ENCODE data around the gene MXRA8.

MXRA8 gene

DNA sequence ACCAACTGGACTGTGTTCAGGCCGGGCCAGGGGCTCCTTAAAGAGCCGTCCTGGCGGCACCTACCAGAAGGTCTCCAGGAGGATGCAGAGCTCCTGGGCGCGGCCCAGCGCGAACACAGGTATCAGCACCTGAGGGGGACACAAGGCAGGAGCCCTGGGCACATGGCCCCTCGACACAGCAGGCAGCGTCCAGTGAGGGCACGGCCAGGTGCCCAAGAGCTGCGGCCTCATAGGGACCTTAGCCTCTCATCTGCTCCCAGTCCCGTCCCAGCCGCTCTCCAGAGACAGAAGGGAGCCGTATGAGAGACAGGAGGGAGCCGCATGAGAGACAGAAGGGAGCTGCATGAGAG lies 44.1 kb downstream of the MXRA8 start:
- H2AFZ ChIP-seq (ENCODE audit: low read length): no peak overlapping the region
- H3K4me1 ChIP-seq (ENCODE audit: low read length): no peaks in the 10 kb centered on the region; the same call in 1 of the 2 replicates
- no peaks in the 10 kb centered on the region for H4K20me1 ChIP-seq (ENCODE audit: insufficient read depth, low read length)
- H3K9me2 ChIP-seq (replicated peaks; ENCODE audit: insufficient read depth, low read length): no peaks in the 10 kb centered on the region
- no peak overlapping the region for H3K27ac ChIP-seq (ENCODE audit: low read length)
- H3K4me2 ChIP-seq (ENCODE audit: low read depth, low read length): no peak overlapping the region
- H3K36me3 ChIP-seq (replicated peaks; ENCODE audit: insufficient read depth, low read length): 0 out of 2 replicates have a peak, but pooled peaks cover 7% of the 10 kb centered on the region
- H3K9me3 ChIP-seq (replicated peaks; ENCODE audit: insufficient read depth, low read length): no peaks in the 10 kb centered on the region
- DNase-seq: no peak
- TF ChIP-seq EZH2phosphoT487 (IDR thresholded peaks at IDR 0.05; ENCODE audit: low read length): no peak
- no peak for TF ChIP-seq EZH2 (optimal IDR thresholded peaks at IDR 0.05; ENCODE audit: low read depth, low read length)
- no peak for TF ChIP-seq CTCF (IDR thresholded peaks at IDR 0.05; ENCODE audit: low read length)
- H3K27me3 ChIP-seq (replicated peaks; ENCODE audit: insufficient read depth, low read length): no peaks in the 10 kb centered on the region
- H3K4me3 ChIP-seq (ENCODE audit: low read length): no peak overlapping the region
- peaks cover 47% of the 10 kb centered on the region for H3K79me2 ChIP-seq (ENCODE audit: low read length)
- no peak overlapping the region for H3K9ac ChIP-seq (ENCODE audit: low read length)
- peaks cover 5% of the 10 kb centered on the region; the same call in 1 of the 2 replicates for H3F3A ChIP-seq (ENCODE audit: insufficient read depth, low read length)

- Histone ChIP-seq H3K4me1 (ENCODE audit: low read length) (no peaks in the 10 kb centered on the region; the same call in 1 of the 2 replicates), H4K20me1 (ENCODE audit: insufficient read depth, low read length) (no peaks in the 10 kb centered on the region)
Observed at GRCh38 chr1:1313500-1314236, 44.7 kb downstream of the MXRA8 start.

DNA sequence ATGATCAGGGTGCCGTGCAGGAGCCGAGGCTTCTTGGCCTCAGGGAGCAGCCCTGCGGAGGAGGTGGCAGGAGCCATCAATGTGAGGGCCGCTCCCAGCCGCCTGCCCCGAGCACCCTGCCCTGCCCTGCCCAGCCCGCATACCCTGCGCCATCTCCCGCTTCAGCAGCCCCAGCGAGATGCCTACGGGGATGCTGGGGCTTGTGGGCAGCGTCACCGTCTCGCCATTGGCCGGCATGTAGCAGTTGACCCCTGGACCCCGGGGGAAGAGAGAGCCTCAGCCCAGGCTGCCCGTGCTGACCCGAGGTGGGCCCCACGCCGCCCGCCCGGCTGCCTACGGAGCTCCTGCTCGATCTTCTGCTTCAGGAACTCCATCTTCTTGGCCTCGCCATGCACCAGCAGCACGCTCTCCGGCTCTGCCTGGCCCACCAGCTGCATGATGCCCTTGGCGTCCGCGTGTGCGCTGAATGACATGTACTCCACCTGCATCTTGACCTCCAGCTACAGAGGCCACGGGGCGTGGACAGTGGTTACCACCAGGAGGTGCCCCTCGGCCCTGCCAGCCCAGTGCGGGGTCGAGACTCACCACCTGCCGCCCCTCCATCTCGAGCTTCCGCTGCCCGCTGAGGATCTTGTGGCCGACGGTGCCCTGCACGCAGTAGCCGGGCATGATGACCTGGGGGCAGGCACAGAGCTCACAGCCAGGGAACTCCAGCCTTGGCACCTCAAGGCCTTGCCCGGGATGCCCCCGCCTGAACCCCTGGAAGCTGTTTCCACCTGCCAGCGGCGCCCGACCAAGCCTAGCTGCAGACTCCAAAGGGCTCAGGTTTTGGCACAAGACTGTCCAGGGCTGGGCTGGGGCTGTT lies 45.7 kb downstream of the MXRA8 start:
- no peak overlapping the region for H3K4me2 ChIP-seq (ENCODE audit: low read depth, low read length)
- TF ChIP-seq EZH2phosphoT487 (IDR thresholded peaks at IDR 0.05; ENCODE audit: low read length) (no peak), CTCF (IDR thresholded peaks at IDR 0.05; ENCODE audit: low read length) (no peak), EZH2 (optimal IDR thresholded peaks at IDR 0.05; ENCODE audit: low read depth, low read length) (no peak)
- H3K36me3 ChIP-seq (replicated peaks; ENCODE audit: insufficient read depth, low read length): 0 out of 2 replicates have a peak, but pooled peaks cover 7% of the 10 kb centered on the region

More at GRCh38 chr1:1313500-1314236, 44.7 kb downstream of the MXRA8 start:
- no peak overlapping the region for H2AFZ ChIP-seq (ENCODE audit: low read length)
- DNase-seq: no peak
- H3K79me2 ChIP-seq (ENCODE audit: low read length): peaks cover 47% of the 10 kb centered on the region
- H3K4me2 ChIP-seq (ENCODE audit: low read depth, low read length): no peak overlapping the region
- H3K9me2 ChIP-seq (replicated peaks; ENCODE audit: insufficient read depth, low read length): no peaks in the 10 kb centered on the region
- H3K27ac ChIP-seq (ENCODE audit: low read length): no peak overlapping the region
- no peak overlapping the region for H3K4me3 ChIP-seq (ENCODE audit: low read length)
- no peaks in the 10 kb centered on the region for H3K27me3 ChIP-seq (replicated peaks; ENCODE audit: insufficient read depth, low read length)
- 0 out of 2 replicates have a peak, but pooled peaks cover 7% of the 10 kb centered on the region for H3K36me3 ChIP-seq (replicated peaks; ENCODE audit: insufficient read depth, low read length)
- H3F3A ChIP-seq (ENCODE audit: insufficient read depth, low read length): peaks cover 5% of the 10 kb centered on the region; the same call in 1 of the 2 replicates
- no peaks in the 10 kb centered on the region for H3K9me3 ChIP-seq (replicated peaks; ENCODE audit: insufficient read depth, low read length)
- H3K9ac ChIP-seq (ENCODE audit: low read length): no peak overlapping the region
- TF ChIP-seq EZH2phosphoT487 (IDR thresholded peaks at IDR 0.05; ENCODE audit: low read length) (no peak), CTCF (IDR thresholded peaks at IDR 0.05; ENCODE audit: low read length) (no peak), EZH2 (optimal IDR thresholded peaks at IDR 0.05; ENCODE audit: low read depth, low read length) (no peak)

More for the DNA sequence above, 45.7 kb downstream of the MXRA8 start:
- no peaks in the 10 kb centered on the region for H4K20me1 ChIP-seq (ENCODE audit: insufficient read depth, low read length)
- no peak overlapping the region for H3K9ac ChIP-seq (ENCODE audit: low read length)
- peaks cover 47% of the 10 kb centered on the region for H3K79me2 ChIP-seq (ENCODE audit: low read length)
- H3K9me2 ChIP-seq (replicated peaks; ENCODE audit: insufficient read depth, low read length): no peaks in the 10 kb centered on the region
- H2AFZ ChIP-seq (ENCODE audit: low read length): no peak overlapping the region
- H3K4me3 ChIP-seq (ENCODE audit: low read length): no peak overlapping the region
- H3K9me3 ChIP-seq (replicated peaks; ENCODE audit: insufficient read depth, low read length): no peaks in the 10 kb centered on the region
- no peaks in the 10 kb centered on the region; the same call in 1 of the 2 replicates for H3K4me1 ChIP-seq (ENCODE audit: low read length)
- H3K27me3 ChIP-seq (replicated peaks; ENCODE audit: insufficient read depth, low read length): no peaks in the 10 kb centered on the region
- DNase-seq: no peak
- peaks cover 7% of the 10 kb centered on the region; the same call in 1 of the 2 replicates for H3F3A ChIP-seq (ENCODE audit: insufficient read depth, low read length)
- no peak overlapping the region for H3K27ac ChIP-seq (ENCODE audit: low read length)
